ENCODE measurements around the gene NUP85.
"Not testable (repeated sequence)": the region's sequence is repeated elsewhere in the genome, so short reads cannot be mapped to it uniquely, and the experiment has no call there.

Gene NUP85

GRCh38 chr17:75205037-75205792, at the start of gene NUP85:
TSS of gene NUP85 (plus strand) at chr17:75205679. CDS start at chr17:75205762, 83 bp downstream.
- DNase-seq: peak; percentile 87 to 98

GRCh38 chr17:75158480-75158879, 47.0 kb upstream of the NUP85 start:
- DNase-seq: not testable (repeated sequence)

GRCh38 chr17:75159196-75160031, 46.1 kb upstream of the NUP85 start:
- no peak for DNase-seq

GRCh38 chr17:75160211-75160610, 45.3 kb upstream of the NUP85 start:
- DNase-seq: no peak

GRCh38 chr17:75163074-75163473, 42.4 kb upstream of the NUP85 start:
- no peak for DNase-seq

GRCh38 chr17:75164606-75165005, 40.9 kb upstream of the NUP85 start:
- not testable (repeated sequence) for DNase-seq

GRCh38 chr17:75168998-75169397, 36.5 kb upstream of the NUP85 start:
- DNase-seq: no peak

GRCh38 chr17:75173526-75173925, 32.0 kb upstream of the NUP85 start:
- DNase-seq: no peak

GRCh38 chr17:75174996-75175395, 30.5 kb upstream of the NUP85 start:
- no peak for DNase-seq

- no peak for DNase-seq
Measured at GRCh38 chr17:75176625-75177024, 28.9 kb upstream of the NUP85 start.

- no peak for DNase-seq
Measured at GRCh38 chr17:75178453-75178852, 27.0 kb upstream of the NUP85 start.

GRCh38 chr17:75181110-75181509, 24.4 kb upstream of the NUP85 start:
- DNase-seq: no peak

GRCh38 chr17:75181608-75182318, 23.7 kb upstream of the NUP85 start:
- DNase-seq: no peak

- DNase-seq: peak in 1 of 2 experiments; percentile 18
Measured at GRCh38 chr17:75182319-75182568, 23.2 kb upstream of the NUP85 start.

- DNase-seq: peak; percentile 83 to 97
Measured at GRCh38 chr17:75182569-75183436, 22.7 kb upstream of the NUP85 start, which contains the start of gene SUMO2. TSS of gene SUMO2 (minus strand) at chr17:75182959. CDS start at chr17:75182834, 125 bp downstream.

GRCh38 chr17:75183999-75184884, 21.2 kb upstream of the NUP85 start:
- DNase-seq: no peak

GRCh38 chr17:75188614-75189013, 16.9 kb upstream of the NUP85 start:
- no peak for DNase-seq

- DNase-seq: no peak
Measured at GRCh38 chr17:75191584-75191983, 13.9 kb upstream of the NUP85 start.

GRCh38 chr17:75194879-75195278, 10.6 kb upstream of the NUP85 start:
- DNase-seq: no peak

- no peak for DNase-seq
Measured at GRCh38 chr17:75199886-75200618, 5.4 kb upstream of the NUP85 start.

- no peak for DNase-seq
Measured at GRCh38 chr17:75205793-75206163, 299 bp downstream of the NUP85 start.
